H9 (cell line): ENCODE measurements around the gene EMC8. TPM values are rescaled to one million over a fixed set of nuclear protein-coding genes. Genes with fewer than 3 reads are reported as not detected.

Source experiments
- DNase-seq: peaks from one replicate; pipeline ENCODE4 v3.0.0-alpha.2; 2017
- H2AFZ ChIP-seq: one replicate; pipeline ENCODE4 v1.6.1; 2013; ENCODE audit warnings: mild to moderate bottlenecking, low read length, control low read depth, moderate library complexity
- H2AK5ac ChIP-seq: 2 replicates; pipeline ENCODE4 v1.6.1; 2013; ENCODE audit warnings: low read length, control low read depth, mixed read lengths; ENCODE audit not compliant: insufficient read length
- H2BK120ac ChIP-seq: one replicate; pipeline ENCODE4 v1.6.1; 2013; ENCODE audit warnings: low read depth, mild to moderate bottlenecking, low read length, control low read depth, inconsistent platforms; ENCODE audit not compliant: poor library complexity, severe bottlenecking
- H2BK12ac ChIP-seq: 2 replicates; pipeline ENCODE4 v1.6.1; 2013; ENCODE audit warnings: low read length, control low read depth, mixed read lengths, low read depth; ENCODE audit not compliant: insufficient read length
- H2BK15ac ChIP-seq: 2 replicates; pipeline ENCODE4 v1.6.1; 2013; ENCODE audit warnings: low read depth, low read length, control low read depth
- H2BK20ac ChIP-seq: one replicate; pipeline ENCODE4 v1.6.1; 2013; ENCODE audit warnings: low read depth, mild to moderate bottlenecking, low read length, control low read depth, inconsistent platforms; ENCODE audit not compliant: poor library complexity, severe bottlenecking
- H2BK5ac ChIP-seq: 2 replicates; pipeline ENCODE4 v1.6.1; 2013; ENCODE audit warnings: low read length, control low read depth, mixed read lengths; ENCODE audit not compliant: insufficient read length
- H3K14ac ChIP-seq: 2 replicates; pipeline ENCODE4 v1.6.1; 2013; ENCODE audit warnings: low read length, control low read depth; ENCODE audit not compliant: insufficient read depth
- H3K18ac ChIP-seq: 2 replicates; pipeline ENCODE4 v1.6.1; 2013; ENCODE audit warnings: low read depth, mild to moderate bottlenecking, mixed read lengths, low read length, control low read depth; ENCODE audit not compliant: insufficient read length
- H3K23ac ChIP-seq: 2 replicates; pipeline ENCODE4 v1.6.1; 2013; ENCODE audit warnings: low read length, control low read depth, mixed read lengths, low read depth; ENCODE audit not compliant: insufficient read length
- H3K23me2 ChIP-seq: 2 replicates; pipeline ENCODE4 v1.6.1; 2013; ENCODE audit warnings: low read depth, mild to moderate bottlenecking, mixed read lengths, low read length, control low read depth; ENCODE audit not compliant: insufficient read length, poor library complexity, severe bottlenecking
- H3K27ac ChIP-seq: 2 replicates; pipeline ENCODE4 v1.5.1; 2013; ENCODE audit warnings: low read length, control low read depth, mixed read lengths, low read depth; ENCODE audit not compliant: insufficient read length
- H3K27me3 ChIP-seq: 2 replicates; pipeline ENCODE4 v1.6.1; 2013; ENCODE audit warnings: low read length, control low read depth, inconsistent platforms; ENCODE audit not compliant: insufficient read depth
- H3K4ac ChIP-seq: 2 replicates; pipeline ENCODE4 v1.6.1; 2013; ENCODE audit warnings: low read depth, mild to moderate bottlenecking, control low read depth, inconsistent platforms, low read length, moderate library complexity
- H3K4me1 ChIP-seq: 2 replicates; pipeline ENCODE4 v1.6.1; 2013; ENCODE audit warnings: low read length, control low read depth, inconsistent platforms; ENCODE audit not compliant: insufficient read depth
- H3K4me2 ChIP-seq: 2 replicates; pipeline ENCODE4 v1.6.1; 2013; ENCODE audit warnings: low read length, control low read depth, mixed read lengths; ENCODE audit not compliant: insufficient read length, insufficient read depth
- H3K56ac ChIP-seq: 2 replicates; pipeline ENCODE4 v1.6.1; 2013; ENCODE audit warnings: low read depth, mild to moderate bottlenecking, mixed read lengths, low read length, control low read depth; ENCODE audit not compliant: insufficient read length
- H3K79me1 ChIP-seq: 2 replicates; pipeline ENCODE4 v1.6.1; 2013; ENCODE audit warnings: low read depth, mild to moderate bottlenecking, moderate library complexity, low read length, control low read depth, inconsistent platforms; ENCODE audit not compliant: insufficient read depth, poor library complexity, severe bottlenecking
- H3K79me2 ChIP-seq: 2 replicates; pipeline ENCODE4 v1.6.1; 2013; ENCODE audit warnings: low read length, control low read depth, inconsistent platforms; ENCODE audit not compliant: insufficient read depth
- H3K9ac ChIP-seq: 2 replicates; pipeline ENCODE4 v1.6.1; 2013; ENCODE audit warnings: low read length, control low read depth, mixed read lengths; ENCODE audit not compliant: insufficient read length; ENCODE audit errors: extremely low read depth
- H3K9me3 ChIP-seq: one replicate; pipeline ENCODE4 v1.6.1; 2013; ENCODE audit warnings: low read depth, low read length, inconsistent platforms; ENCODE audit not compliant: control insufficient read depth
- H3T11ph ChIP-seq: one replicate; pipeline ENCODE4 v1.6.1; 2013; ENCODE audit warnings: mild to moderate bottlenecking, low read length, control low read depth, inconsistent platforms
- H4K20me1 ChIP-seq: one replicate; pipeline ENCODE4 v1.6.1; 2013; ENCODE audit not compliant: control insufficient read depth, insufficient read length, insufficient read depth
- H4K5ac ChIP-seq: 2 replicates; pipeline ENCODE4 v1.6.1; 2013; ENCODE audit warnings: low read depth, mild to moderate bottlenecking, mixed read lengths, low read length, control low read depth; ENCODE audit not compliant: insufficient read length
- H4K8ac ChIP-seq: replicated peaks from 2 replicates; pipeline ENCODE4 v1.6.1; 2013; ENCODE audit warnings: low read length, control low read depth, mixed read lengths, low read depth; ENCODE audit not compliant: insufficient read length
- H4K91ac ChIP-seq: 2 replicates; pipeline ENCODE4 v1.6.1; 2013; ENCODE audit warnings: low read depth, mild to moderate bottlenecking, moderate library complexity, mixed read lengths, low read length, control low read depth; ENCODE audit not compliant: insufficient read length
- H3K27ac Mint-ChIP-seq, 3 experiments: 2 replicates in 2 of 3; 3 replicates in 1 of 3; pipeline ENCODE4 v1.8.0; 2020 to 2021; ENCODE audit warnings: mixed read lengths in 3 of 3, mild to moderate bottlenecking in 1 of 3, moderate library complexity in 1 of 3
- H3K27me3 Mint-ChIP-seq: 2 replicates; pipeline ENCODE4 v1.8.0; 2021; ENCODE audit warnings: low read depth, mild to moderate bottlenecking, moderate library complexity, mixed read lengths
- H3K36me3 Mint-ChIP-seq, 3 experiments: 2 replicates in 2 of 3; 3 replicates in 1 of 3; pipeline ENCODE4 v1.8.0; 2020 to 2021; ENCODE audit warnings: low read depth in 3 of 3, mixed read lengths in 3 of 3; ENCODE audit not compliant: insufficient read depth in 1 of 3
- H3K4me1 Mint-ChIP-seq, 2 experiments: 2 replicates each; pipeline ENCODE4 v1.8.0; 2020; ENCODE audit warnings: mixed read lengths in 2 of 2
- H3K4me3 Mint-ChIP-seq, 2 experiments: 2 replicates in 1 of 2; 3 replicates in 1 of 2; pipeline ENCODE4 v1.8.0; 2020 to 2021; ENCODE audit warnings: mild to moderate bottlenecking in 2 of 2, mixed read lengths in 2 of 2, moderate library complexity in 1 of 2
- H3K9me3 Mint-ChIP-seq, 2 experiments: 2 replicates in 1 of 2; 3 replicates in 1 of 2; pipeline ENCODE4 v1.8.0; 2020; ENCODE audit warnings: mild to moderate bottlenecking in 2 of 2, mixed read lengths in 2 of 2, moderate library complexity in 1 of 2
- CTCF ChIP-seq: fragments of 200-600 bp; sonication (generic); conservative IDR thresholded peaks from 3 replicates; pipeline ENCODE4 v1.8.0; 2021; ENCODE audit warnings: antibody characterized with exemption, mild to moderate bottlenecking
- WGBS: extraction: QIAGEN DNeasy Blood & Tissue Kit; methylation state at CpG from one replicate; pipeline ENCODE4 v1.1.7; 2013; ENCODE audit warnings: missing lambda C conversion rate, low lambda C conversion rate, mixed read lengths; ENCODE audit not compliant: insufficient read length; ENCODE audit errors: extremely low coverage; 5-methylcytosine and 5-hydroxymethylcytosine counted together
- total RNA-seq: library from RNA; stranded (reverse); gene quantifications from 2 replicates; pipeline ENCODE4 v1.2.1, GENCODE V29; 2021

Gene EMC8
- total RNA-seq, 1 experiment from 2014 or later = 52.3 TPM

- peak overlapping the region in 2 of 3 experiments; percentile 23 to 50; a peak in 2 of 7 replicates for H3K27ac Mint-ChIP-seq
- WGBS = no CpG with 5 or more reads among the region's 16 CpGs
- DNase-seq = no peak
- no peaks in the 10 kb centered on the region for H3K27me3 ChIP-seq
- H3K4ac ChIP-seq = no peak overlapping the region
- no peak overlapping the region for H3T11ph ChIP-seq
- no peak overlapping the region for H4K8ac ChIP-seq
- no peak overlapping the region for H3K14ac ChIP-seq
- no peak overlapping the region for H3K27ac ChIP-seq
- no peak overlapping the region for H2BK12ac ChIP-seq
- peaks cover 3% of the 10 kb centered on the region; the same call in 1 of the 2 replicates for H3K27me3 Mint-ChIP-seq
- H3K4me2 ChIP-seq = no peak overlapping the region
- H2BK120ac ChIP-seq = no peak overlapping the region
- peaks cover 18 to 21% of the 10 kb centered on the region in 2 experiments for H3K4me1 Mint-ChIP-seq
- no peaks in the 10 kb centered on the region; a peak in 1 of 7 replicates for H3K36me3 Mint-ChIP-seq
- no peak overlapping the region for H4K91ac ChIP-seq
- H3K79me2 ChIP-seq = no peaks in the 10 kb centered on the region
- no peaks in the 10 kb centered on the region; a peak in 1 of 5 replicates for H3K9me3 Mint-ChIP-seq
- H2BK15ac ChIP-seq = no peak overlapping the region
- no peak overlapping the region for H2AK5ac ChIP-seq
- H3K23me2 ChIP-seq = no peaks in the 10 kb centered on the region
- no peak for TF ChIP-seq CTCF
- H2BK5ac ChIP-seq = no peak overlapping the region
- H3K4me3 Mint-ChIP-seq = no peak overlapping the region
- no peak overlapping the region for H2AFZ ChIP-seq
- no peaks in the 10 kb centered on the region; the same call in 1 of the 2 replicates for H3K4me1 ChIP-seq
- no peak overlapping the region for H3K9ac ChIP-seq
- H3K23ac ChIP-seq = no peak overlapping the region
- H3K18ac ChIP-seq = no peak overlapping the region
- H3K56ac ChIP-seq = no peak overlapping the region
- no peak overlapping the region for H2BK20ac ChIP-seq
- H4K5ac ChIP-seq = no peak overlapping the region
- no peaks in the 10 kb centered on the region for H4K20me1 ChIP-seq
- no peaks in the 10 kb centered on the region for H3K9me3 ChIP-seq
- H3K79me1 ChIP-seq = no peaks in the 10 kb centered on the region
Measured at GRCh38 chr16:85729452-85730185, 69.7 kb downstream of the EMC8 start.
